ENCODE data around the gene IFNAR2. TPM values are rescaled to one million over a fixed set of nuclear protein-coding genes. Genes with fewer than 3 reads are reported as not detected.
A peak's percentile ranks its signal among the peaks of the same experiment; 100 is the strongest.

The IFNAR2 gene
- total and polyA plus RNA-seq, 12 donors = 3.3 to 29.7 (median 14.5) TPM

DNA sequence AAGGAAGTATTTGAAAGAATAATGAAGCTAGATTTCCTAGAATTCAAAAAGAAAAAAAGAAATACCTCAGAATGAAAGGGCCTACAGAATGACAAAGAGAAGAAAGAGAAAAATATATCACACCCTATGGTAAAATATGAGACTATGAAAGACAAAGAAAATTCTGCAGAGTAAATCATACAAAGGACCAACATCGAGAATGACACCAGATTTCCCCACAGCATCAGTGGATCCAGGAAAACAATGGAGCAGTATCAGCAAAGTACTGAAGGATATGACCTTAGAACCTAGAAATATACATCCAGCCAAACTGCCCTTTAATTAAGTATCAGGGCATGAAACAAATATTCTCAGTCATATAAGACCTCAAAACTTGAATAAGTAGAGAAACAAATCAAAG, 21.2 kb upstream of the IFNAR2 start:
- intact Hi-C loops (cut with DNase I) = loop anchor here (10.0 kb wide), 2 partner anchors 166 to 396 kb away; no protein-coding TSS in a partner anchor
- no peaks in the 10 kb centered on the region for H3K9me3 ChIP-seq (replicated peaks in 1 of 3)
- DNase-seq = no peak
- H3K4me3 ChIP-seq = no peak overlapping the region
- H3K4me1 ChIP-seq (replicated peaks in 1 of 2) = peaks cover 8% of the 10 kb centered on the region in 2 donors
- no peak overlapping the region for H3K27ac ChIP-seq
- TF ChIP-seq, protein P1, sequence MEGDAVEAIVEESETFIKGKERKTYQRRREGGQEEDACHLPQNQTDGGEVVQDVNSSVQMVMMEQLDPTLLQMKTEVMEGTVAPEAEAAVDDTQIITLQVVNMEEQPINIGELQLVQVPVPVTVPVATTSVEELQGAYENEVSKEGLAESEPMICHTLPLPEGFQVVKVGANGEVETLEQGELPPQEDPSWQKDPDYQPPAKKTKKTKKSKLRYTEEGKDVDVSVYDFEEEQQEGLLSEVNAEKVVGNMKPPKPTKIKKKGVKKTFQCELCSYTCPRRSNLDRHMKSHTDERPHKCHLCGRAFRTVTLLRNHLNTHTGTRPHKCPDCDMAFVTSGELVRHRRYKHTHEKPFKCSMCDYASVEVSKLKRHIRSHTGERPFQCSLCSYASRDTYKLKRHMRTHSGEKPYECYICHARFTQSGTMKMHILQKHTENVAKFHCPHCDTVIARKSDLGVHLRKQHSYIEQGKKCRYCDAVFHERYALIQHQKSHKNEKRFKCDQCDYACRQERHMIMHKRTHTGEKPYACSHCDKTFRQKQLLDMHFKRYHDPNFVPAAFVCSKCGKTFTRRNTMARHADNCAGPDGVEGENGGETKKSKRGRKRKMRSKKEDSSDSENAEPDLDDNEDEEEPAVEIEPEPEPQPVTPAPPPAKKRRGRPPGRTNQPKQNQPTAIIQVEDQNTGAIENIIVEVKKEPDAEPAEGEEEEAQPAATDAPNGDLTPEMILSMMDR (IDR thresholded peaks at IDR 0.05) = no peak
- TF ChIP-seq POLR2A (IDR thresholded peaks at IDR 0.05) = no peak
- no peaks in the 10 kb centered on the region for H3K27me3 ChIP-seq
- no peaks in the 10 kb centered on the region for H3K36me3 ChIP-seq (replicated peaks in 1 of 2)
- WGBS, 4 donors = 60 to 100% (median 99%) methylated on average over 1 of the region's 1 CpG

DNA sequence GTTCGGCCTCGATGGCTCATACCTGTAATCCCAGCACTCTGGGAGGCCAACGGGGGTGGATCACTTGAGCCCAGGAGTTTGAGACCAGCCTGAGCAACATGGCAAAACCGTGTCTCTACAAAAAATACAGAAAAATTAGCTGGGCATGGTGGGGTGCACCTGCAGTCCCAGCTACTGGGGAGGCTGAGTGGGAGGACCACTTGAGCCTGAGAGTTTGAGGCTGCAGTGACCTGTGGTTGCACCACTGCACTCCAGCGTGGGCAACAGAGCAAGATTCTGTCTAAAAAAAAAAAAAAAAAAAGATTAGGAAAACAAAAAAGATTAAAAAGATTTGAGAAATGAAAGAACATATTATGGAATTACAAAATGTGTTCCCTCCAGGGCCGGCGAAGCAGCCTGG, 18.4 kb upstream of the IFNAR2 start:
- H3K4me3 ChIP-seq = no peak overlapping the region
- no peaks in the 10 kb centered on the region for H3K9me3 ChIP-seq (replicated peaks in 1 of 3)
- peaks cover 8 to 11% of the 10 kb centered on the region in 2 donors for H3K4me1 ChIP-seq (replicated peaks in 1 of 2)
- no peaks in the 10 kb centered on the region for H3K36me3 ChIP-seq (replicated peaks in 1 of 2)
- WGBS, 4 donors = 85 to 87% (median 86%) methylated on average over 7 of the region's 7 CpGs
- intact Hi-C loops (cut with DNase I) = no loop called here
- no peak overlapping the region for H3K27ac ChIP-seq
- TF ChIP-seq, protein P1 (IDR thresholded peaks at IDR 0.05) = no peak
- no peak for TF ChIP-seq POLR2A (IDR thresholded peaks at IDR 0.05)
- DNase-seq = no peak
- H3K27me3 ChIP-seq = no peaks in the 10 kb centered on the region

GRCh38 chr21:33211732-33212131, 18.0 kb upstream of the IFNAR2 start:
- intact Hi-C loops (cut with DNase I) = no loop called here
- TF ChIP-seq, protein P1 (IDR thresholded peaks at IDR 0.05) = no peak
- no peak for TF ChIP-seq POLR2A (IDR thresholded peaks at IDR 0.05)
- DNase-seq = no peak
- H3K9me3 ChIP-seq (replicated peaks in 1 of 3) = no peaks in the 10 kb centered on the region
- WGBS, 4 donors = 60 to 74% (median 66%) methylated on average over 6 of the region's 6 CpGs
- no peaks in the 10 kb centered on the region for H3K36me3 ChIP-seq (replicated peaks in 1 of 2)
- H3K4me1 ChIP-seq (replicated peaks in 1 of 2) = peaks cover 8 to 11% of the 10 kb centered on the region in 2 donors
- peak overlapping the region in 1 of 5 donors; percentile 32 for H3K27ac ChIP-seq
- no peak overlapping the region for H3K4me3 ChIP-seq
- H3K27me3 ChIP-seq = no peaks in the 10 kb centered on the region

- Histone ChIP-seq H3K27ac (peak overlapping the region in 2 of 5 donors; percentile 32 to 48), H3K4me1 (replicated peaks in 1 of 2) (peaks cover 8 to 11% of the 10 kb centered on the region in 2 donors)
- 28 to 38% (median 28%) methylated on average over 8 of the region's 8 CpGs for WGBS, 4 donors
Observed at GRCh38 chr21:33212159-33212851, 17.4 kb upstream of the IFNAR2 start.

More at GRCh38 chr21:33212159-33212851, 17.4 kb upstream of the IFNAR2 start:
- Histone ChIP-seq H3K9me3 (replicated peaks in 1 of 3) (no peaks in the 10 kb centered on the region), H3K36me3 (replicated peaks in 1 of 2) (no peaks in the 10 kb centered on the region), H3K4me3 (no peak overlapping the region), H3K27me3 (no peaks in the 10 kb centered on the region)
- DNase-seq = peak in 4 of 7 donors; percentile 28 to 56 (median 47)
- intact Hi-C loops (cut with DNase I) = no loop called here
- TF ChIP-seq, protein P1 (IDR thresholded peaks at IDR 0.05) = no peak
- no peak for TF ChIP-seq POLR2A (IDR thresholded peaks at IDR 0.05)

Data from adrenal gland (tissue), 12 donors.